Fibroblast of upper back skin (primary cell): ENCODE data around the gene MGAT1.
"Not testable (repeated sequence)": the region's sequence is repeated elsewhere in the genome, so short reads cannot be mapped to it uniquely, and the experiment has no call there.

Experiments
- DNase-seq: peaks from one replicate; pipeline ENCODE4 v3.0.0-alpha.2; 2013

MGAT1 gene

GRCh38 chr5:180802325-180803180, at the start of gene MGAT1:
Gene MGAT1, minus strand, starts transcription at chr5:180802806. Its CDS starts 9,835 bp downstream, at chr5:180792971.
- DNase-seq: peak; percentile 85

- DNase-seq: no peak
Measured at GRCh38 chr5:180850434-180851078, 48.0 kb upstream of the MGAT1 start.

DNA sequence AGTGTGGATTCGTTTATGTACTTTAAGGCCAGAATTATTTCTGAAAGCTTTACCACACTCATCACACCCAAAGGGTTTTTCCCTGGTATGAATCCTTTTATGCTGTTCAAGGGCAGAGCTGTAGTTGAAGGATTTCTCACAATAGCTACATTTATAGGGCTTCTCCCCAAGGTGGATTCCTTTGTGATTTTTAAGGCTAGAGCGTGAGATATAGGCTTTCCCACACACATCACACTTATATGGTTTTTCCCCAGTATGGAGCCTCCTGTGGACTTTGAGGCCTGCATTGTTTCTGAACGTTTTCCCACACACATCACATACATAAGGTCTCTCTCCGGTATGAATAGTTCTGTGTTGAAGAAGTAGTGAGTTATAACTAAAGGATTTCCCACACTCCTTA, 47.2 kb upstream of the MGAT1 start:
- no peak for DNase-seq

- no peak for DNase-seq
Measured at GRCh38 chr5:180848878-180849277, 46.3 kb upstream of the MGAT1 start.

DNA sequence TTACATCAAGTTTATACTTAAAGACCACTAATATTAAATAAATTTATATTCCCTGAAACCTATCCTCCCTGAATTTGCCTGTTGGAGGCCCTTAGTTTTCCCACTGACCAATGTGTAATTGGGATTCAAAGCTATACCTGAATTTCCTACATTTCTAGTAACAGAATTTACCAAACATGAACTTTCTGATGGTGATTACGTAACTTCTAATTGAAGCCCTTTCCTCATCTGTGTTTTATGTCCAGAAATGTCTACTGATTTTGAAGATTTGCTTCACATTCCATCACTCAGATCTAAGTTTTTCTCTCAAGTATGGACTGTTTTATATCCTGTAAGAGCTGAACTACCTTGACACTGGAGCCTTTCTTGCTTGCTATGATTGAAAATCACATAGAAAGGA, 45.7 kb upstream of the MGAT1 start:
- DNase-seq: no peak

GRCh38 chr5:180847026-180847425, 44.4 kb upstream of the MGAT1 start:
- no peak for DNase-seq

- no peak for DNase-seq
Measured at GRCh38 chr5:180844858-180845257, 42.3 kb upstream of the MGAT1 start.

- no peak for DNase-seq
Measured at GRCh38 chr5:180844432-180844831, 41.8 kb upstream of the MGAT1 start.

DNA sequence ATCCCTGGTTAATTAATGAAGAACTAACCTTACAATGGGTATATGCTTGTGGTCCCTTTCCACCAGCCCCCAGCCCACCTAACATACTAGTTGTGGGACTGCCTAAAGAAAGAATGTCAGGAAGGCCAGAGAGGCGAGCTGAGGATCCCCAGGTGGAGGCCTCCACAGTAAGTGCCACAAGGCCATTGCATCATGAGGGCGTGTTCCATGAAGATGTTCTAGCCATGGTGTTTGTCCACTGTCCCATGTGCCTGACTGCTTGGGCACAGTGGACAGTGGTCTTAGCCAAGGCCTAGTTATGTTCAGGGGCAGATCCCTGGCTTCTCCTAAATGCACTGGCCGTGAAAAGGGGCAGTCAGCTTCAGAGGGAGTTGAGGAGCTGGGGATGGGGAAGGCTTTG, 37.3 kb upstream of the MGAT1 start:
- no peak for DNase-seq

GRCh38 chr5:180839227-180839626, 36.6 kb upstream of the MGAT1 start:
- no peak for DNase-seq

- no peak for DNase-seq
Measured at GRCh38 chr5:180837478-180837877, 34.9 kb upstream of the MGAT1 start.

GRCh38 chr5:180832638-180833068, 30.0 kb upstream of the MGAT1 start:
- DNase-seq: no peak

- peak; percentile 65 for DNase-seq
Measured at GRCh38 chr5:180831139-180832093, 28.8 kb upstream of the MGAT1 start.

GRCh38 chr5:180830253-180831138, 27.9 kb upstream of the MGAT1 start:
- DNase-seq: peak; percentile 34

- DNase-seq: no peak
Measured at GRCh38 chr5:180829726-180830125, 27.1 kb upstream of the MGAT1 start.

GRCh38 chr5:180828756-180829531, 26.3 kb upstream of the MGAT1 start:
- not testable (repeated sequence) for DNase-seq

DNA sequence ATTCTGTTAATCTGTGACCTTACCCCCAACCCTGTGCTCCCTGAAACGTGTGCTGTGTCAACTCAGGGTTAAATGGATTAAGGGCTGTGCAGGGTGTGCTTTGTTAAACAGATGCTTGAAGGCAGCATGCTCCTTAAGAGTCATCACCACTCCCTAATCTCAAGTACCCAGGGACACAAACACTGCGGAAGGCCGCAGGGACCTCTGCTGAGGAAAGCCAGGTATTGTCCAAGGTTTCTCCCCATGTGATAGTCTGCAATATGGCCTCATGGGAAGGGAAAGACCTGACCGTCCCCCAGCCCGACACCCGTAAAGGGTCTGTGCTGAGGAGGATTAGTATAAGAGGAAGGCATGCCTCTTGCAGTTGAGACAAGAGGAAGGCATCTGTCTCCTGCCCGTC, 24.8 kb upstream of the MGAT1 start:
- not testable (repeated sequence) for DNase-seq

GRCh38 chr5:180825768-180826525, 23.3 kb upstream of the MGAT1 start:
- DNase-seq: peak; percentile 75

DNA sequence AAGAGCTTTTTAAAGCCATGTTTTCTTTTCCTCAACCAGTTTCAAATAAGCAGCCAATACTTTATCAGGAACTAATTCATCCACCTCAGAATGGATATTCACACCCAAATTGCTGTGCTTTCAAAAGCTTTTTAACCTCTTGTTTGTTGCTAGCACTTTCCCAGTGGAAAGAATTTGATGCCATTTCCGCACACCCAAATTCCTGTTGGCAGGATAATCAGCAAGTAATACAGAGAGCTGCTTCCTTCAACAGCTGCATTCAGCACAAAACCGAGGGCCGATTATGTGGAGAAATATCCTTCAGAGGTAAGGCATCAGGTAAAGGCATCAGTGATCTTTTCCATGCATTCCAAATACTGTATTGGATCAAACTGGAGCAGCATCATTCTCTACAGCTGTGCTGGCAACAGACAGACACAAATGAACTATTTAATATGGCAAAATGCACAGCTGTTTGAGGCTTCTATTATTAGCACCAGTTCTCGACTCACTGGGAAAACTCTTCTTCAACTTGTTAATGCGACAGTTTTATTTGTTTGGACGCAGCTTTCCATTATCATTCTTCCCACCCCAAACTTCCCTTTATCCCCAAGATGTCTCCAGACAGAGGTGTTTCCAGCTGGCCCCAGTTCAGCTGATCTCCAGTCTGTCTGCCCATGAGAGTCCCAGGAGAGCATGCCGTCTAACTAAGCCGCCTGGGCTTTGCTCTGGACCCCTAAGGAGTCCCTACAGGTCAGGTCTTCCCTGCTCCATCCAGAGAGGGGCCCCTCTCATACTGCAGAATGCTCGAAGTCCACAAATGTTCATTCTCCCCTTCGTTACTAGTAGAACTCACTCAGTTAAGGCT, 22.2 kb upstream of the MGAT1 start:
- DNase-seq: no peak
